Left lung (tissue), 10 donors: ENCODE results near the gene FOXL3. TPM values are rescaled to one million over a fixed set of nuclear protein-coding genes. Genes with fewer than 3 reads are reported as not detected.

Experiments
- ATAC-seq: fragments of 200-7000 bp; cut with Tn5 transposase; one replicate; pipeline ENCODE4 v1.9.1; 2020; ENCODE audit warnings: moderate library complexity
- DNase-seq, 4 donors: peaks; one replicate each; pipeline ENCODE4 v3.0.0-alpha.2; 2013 to 2020
- H3K27ac ChIP-seq, 2 donors: fragments of 200-600 bp; sonication (generic) in 1 of 2; one replicate each; pipeline versions ENCODE4 v1.5.0 to v1.8.0; 2020 to 2021
- H3K27me3 ChIP-seq, 2 donors: fragments of 200-600 bp; sonication (generic) in 1 of 2; one replicate each; pipeline versions ENCODE4 v1.5.0 to v1.8.0; 2020 to 2021
- H3K36me3 ChIP-seq, 2 donors: fragments of 200-600 bp; sonication (generic) in 1 of 2; one replicate each; pipeline versions ENCODE4 v1.5.0 to v1.8.0; 2020 to 2021
- H3K4me1 ChIP-seq, 2 donors: fragments of 200-600 bp; one replicate each; pipeline ENCODE4 v1.8.0; 2021
- H3K4me3 ChIP-seq, 2 donors: fragments of 200-600 bp; sonication (generic) in 1 of 2; one replicate each; pipeline versions ENCODE4 v1.5.0 to v1.8.0; 2020 to 2021; ENCODE audit warnings: mild to moderate bottlenecking in 1 of 2
- H3K9me3 ChIP-seq, 2 donors: fragments of 200-600 bp; sonication (generic) in 1 of 2; one replicate each; pipeline versions ENCODE4 v1.5.0 to v1.8.0; 2020 to 2021
- intact Hi-C, 2 donors: fragments of 100-400 bp; cut with DNase I; formaldehyde crosslinking; loops; one replicate each; pipeline versions ENCODE4 v1.11.2 to v1.14.2; 2022
- polyA plus RNA-seq, 6 donors: library from polyadenylated mRNA; unstranded; fragments of 120-200 nt; gene quantifications; one replicate each; pipeline ENCODE4 v1.2.1, GENCODE V29; 2013; ENCODE audit not compliant: insufficient read length in 6 of 6
- total RNA-seq, 2 donors: library from RNA; stranded (reverse); fragmentation: NEBNext Ultra II Directional; extraction: Animal tissue kit (Norgen Biotek cat#: 25700); gene quantifications; one replicate each; pipeline ENCODE4 v1.2.1, GENCODE V29; 2021
- TF ChIP-seq, protein P1 (sequence below), 2 donors: fragments of 200-600 bp; sonication (generic) in 1 of 2; IDR thresholded peaks; one replicate each; pipeline versions ENCODE4 v1.5.0 to v1.8.0; 2021; ENCODE audit warnings: antibody characterized with exemption in 2 of 2
- donor health status: DM: no; HTN: yes; CAD: no.
- donor health status: DM: no; HTN: no; CAD: no.

FOXL3 gene
- total and polyA plus RNA-seq, 8 donors, result not detected

DNA sequence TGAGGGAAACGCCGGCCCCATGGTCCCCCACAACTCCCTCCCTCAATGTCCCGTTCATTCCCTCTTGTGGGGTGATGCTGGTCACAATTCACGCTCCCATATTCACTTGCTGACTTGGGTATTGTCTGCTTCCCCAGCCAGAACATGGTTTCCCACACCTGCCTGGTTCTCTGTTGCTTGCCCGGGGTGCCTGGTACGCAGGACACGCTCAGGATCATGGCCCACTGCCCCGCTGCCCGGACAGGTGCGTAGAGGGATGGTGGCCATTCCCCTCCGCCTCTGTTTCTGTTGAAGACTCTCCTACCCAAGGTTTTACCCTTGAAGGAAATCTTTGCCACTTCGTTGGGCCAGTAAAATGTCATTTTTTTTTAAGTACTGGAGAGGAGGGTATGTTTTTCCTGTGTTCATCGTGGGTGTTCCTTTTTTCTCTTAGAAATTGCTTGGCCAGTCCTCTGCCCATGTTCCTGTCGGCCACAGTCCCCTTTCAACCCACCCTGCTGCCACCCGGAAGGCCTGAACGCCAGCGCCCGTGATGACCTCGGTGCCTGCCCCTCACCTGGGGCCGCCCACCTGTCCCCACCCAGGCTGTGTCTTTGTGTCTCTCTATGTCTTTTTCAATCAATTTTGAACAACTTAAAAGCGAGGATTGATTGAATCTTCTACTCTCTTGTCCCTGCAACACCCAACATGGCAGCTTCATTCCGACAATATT is 38.2 kb downstream of the FOXL3 start:
- intact Hi-C loops, result loop anchor here in 1 of 2 donors (10.0 kb wide), 1 partner anchor 307 kb away; no protein-coding TSS in a partner anchor
- Histone ChIP-seq H3K4me1 (peaks cover 7 to 12% of the 10 kb centered on the region in 2 donors), H3K9me3 (peaks cover 0 to 3% of the 10 kb centered on the region in 2 donors), H3K4me3 (no peak overlapping the region), H3K27me3 (peaks cover 0 to 14% of the 10 kb centered on the region in 2 donors), H3K27ac (no peak overlapping the region), H3K36me3 (no peaks in the 10 kb centered on the region)
- no peak for ATAC-seq
- peak in 1 of 4 donors; percentile 60 for DNase-seq
- TF ChIP-seq, protein P1, sequence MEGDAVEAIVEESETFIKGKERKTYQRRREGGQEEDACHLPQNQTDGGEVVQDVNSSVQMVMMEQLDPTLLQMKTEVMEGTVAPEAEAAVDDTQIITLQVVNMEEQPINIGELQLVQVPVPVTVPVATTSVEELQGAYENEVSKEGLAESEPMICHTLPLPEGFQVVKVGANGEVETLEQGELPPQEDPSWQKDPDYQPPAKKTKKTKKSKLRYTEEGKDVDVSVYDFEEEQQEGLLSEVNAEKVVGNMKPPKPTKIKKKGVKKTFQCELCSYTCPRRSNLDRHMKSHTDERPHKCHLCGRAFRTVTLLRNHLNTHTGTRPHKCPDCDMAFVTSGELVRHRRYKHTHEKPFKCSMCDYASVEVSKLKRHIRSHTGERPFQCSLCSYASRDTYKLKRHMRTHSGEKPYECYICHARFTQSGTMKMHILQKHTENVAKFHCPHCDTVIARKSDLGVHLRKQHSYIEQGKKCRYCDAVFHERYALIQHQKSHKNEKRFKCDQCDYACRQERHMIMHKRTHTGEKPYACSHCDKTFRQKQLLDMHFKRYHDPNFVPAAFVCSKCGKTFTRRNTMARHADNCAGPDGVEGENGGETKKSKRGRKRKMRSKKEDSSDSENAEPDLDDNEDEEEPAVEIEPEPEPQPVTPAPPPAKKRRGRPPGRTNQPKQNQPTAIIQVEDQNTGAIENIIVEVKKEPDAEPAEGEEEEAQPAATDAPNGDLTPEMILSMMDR (IDR thresholded peaks at IDR 0.05), result no peak

DNA sequence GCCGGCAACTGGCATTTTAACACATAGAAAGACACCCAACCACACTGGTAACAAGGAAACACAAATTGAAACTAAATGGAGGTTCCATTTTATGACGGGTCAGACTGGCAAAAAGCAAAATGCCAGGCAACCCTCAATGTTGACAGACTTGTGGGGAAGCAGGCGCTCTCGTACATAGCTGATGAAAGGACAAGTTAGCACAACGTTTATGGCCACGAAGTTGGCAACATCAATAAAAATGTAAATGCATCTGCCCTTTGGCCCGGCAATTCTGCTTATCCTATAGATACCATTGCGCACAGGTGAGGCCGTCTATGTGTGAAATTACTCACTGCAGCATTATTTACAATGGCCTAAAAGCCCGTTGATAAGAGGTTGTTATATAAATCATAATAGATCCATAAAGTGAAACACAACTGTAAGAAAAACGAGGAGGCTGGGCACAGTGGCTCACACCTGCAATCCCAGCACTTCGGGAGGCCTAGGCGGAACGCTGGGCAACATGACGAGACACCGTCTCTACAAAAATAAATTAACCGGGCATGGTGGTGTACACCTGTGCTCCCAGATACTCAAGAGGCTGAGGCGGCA is 39.8 kb downstream of the FOXL3 start:
- Histone ChIP-seq H3K27ac (no peak overlapping the region), H3K36me3 (no peaks in the 10 kb centered on the region), H3K4me1 (peaks cover 7 to 15% of the 10 kb centered on the region in 2 donors), H3K27me3 (peaks cover 0 to 15% of the 10 kb centered on the region in 2 donors), H3K9me3 (peaks cover 0 to 3% of the 10 kb centered on the region in 2 donors), H3K4me3 (no peak overlapping the region)
- intact Hi-C loops, result loop anchor here in 1 of 2 donors (10.0 kb wide), 1 partner anchor 305 kb away; no protein-coding TSS in a partner anchor
- DNase-seq, result peak in 1 of 4 donors; percentile 38
- TF ChIP-seq, protein P1 (IDR thresholded peaks at IDR 0.05), result no peak
- ATAC-seq, result no peak

DNA sequence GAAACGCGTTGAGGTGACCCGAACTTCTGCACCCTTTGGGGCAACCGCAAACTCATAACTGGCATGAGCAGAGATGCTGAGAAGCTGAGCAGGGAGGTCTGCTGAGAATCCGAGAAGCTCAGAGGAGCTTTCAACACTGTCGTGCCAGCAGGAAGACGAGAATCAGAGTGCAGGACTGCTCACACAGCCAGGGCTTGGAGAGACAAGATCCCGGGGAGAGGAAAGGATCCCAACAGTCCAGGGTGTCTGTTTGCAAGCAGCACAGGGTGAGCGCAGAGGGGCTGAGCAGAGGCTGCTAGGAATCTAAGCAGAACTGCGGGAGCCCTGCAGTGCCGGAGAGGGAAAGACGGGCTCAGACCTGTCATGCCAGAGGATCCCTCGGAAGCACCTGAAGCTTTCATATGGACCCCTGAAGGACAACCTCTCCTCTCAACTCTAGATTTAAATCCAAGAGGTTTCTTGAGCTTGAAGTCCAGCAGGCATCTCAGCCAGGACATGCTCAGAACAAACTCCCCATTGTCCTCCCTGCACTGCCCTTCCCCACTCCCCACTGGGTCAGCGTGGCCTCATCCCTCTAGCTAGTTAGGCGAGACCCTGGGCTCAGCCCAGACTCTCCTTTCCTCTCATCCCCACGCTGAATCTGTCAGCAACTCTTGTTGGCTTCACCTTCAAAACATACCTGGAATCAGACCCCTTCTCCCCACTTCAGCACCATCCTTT is 40.7 kb downstream of the FOXL3 start:
- DNase-seq, result peak in 1 of 4 donors; percentile 48
- ATAC-seq, result no peak
- Histone ChIP-seq H3K4me3 (no peak overlapping the region), H3K27ac (no peak overlapping the region), H3K9me3 (peaks cover 0 to 2% of the 10 kb centered on the region in 2 donors), H3K36me3 (no peaks in the 10 kb centered on the region), H3K4me1 (peaks cover 7 to 15% of the 10 kb centered on the region in 2 donors), H3K27me3 (peaks cover 0 to 15% of the 10 kb centered on the region in 2 donors)
- intact Hi-C loops, result no loop called here
- TF ChIP-seq, protein P1 (IDR thresholded peaks at IDR 0.05), result no peak

DNA sequence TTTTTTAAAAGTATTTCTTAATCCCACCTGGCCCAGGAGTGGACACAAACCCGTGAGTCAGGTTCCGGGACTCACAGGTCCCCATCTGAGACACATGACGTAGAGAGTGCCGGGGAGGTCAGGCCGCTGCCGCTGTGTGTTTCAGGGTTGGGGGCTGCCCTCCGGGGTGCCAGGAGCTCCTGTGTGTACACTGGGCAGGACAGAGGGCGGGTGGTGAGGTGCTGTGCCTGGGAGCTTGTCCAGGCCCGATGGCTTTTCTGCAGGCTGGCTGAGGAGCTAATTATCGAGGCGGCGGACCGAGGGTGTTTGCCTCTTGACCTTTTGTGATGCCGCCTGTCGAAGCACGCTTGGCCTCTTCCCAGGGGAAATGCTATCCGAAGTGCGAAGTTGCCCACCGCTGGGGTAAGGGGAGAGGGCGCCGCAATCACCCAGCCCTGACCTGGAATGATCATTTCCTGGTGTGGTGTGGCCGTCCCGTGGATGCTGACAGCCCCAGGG is 42.1 kb downstream of the FOXL3 start:
- no peak overlapping the region for H3K27ac ChIP-seq
- TF ChIP-seq, protein P1 (IDR thresholded peaks at IDR 0.05), result no peak
- ATAC-seq (peak; percentile 23), DNase-seq (peak in 3 of 4 donors; percentile 34 to 64 (median 48))
- H3K4me3 ChIP-seq, result no peak overlapping the region
- no peaks in the 10 kb centered on the region for H3K36me3 ChIP-seq
- H3K27me3 ChIP-seq, result peaks cover 0 to 15% of the 10 kb centered on the region in 2 donors
- no peaks in the 10 kb centered on the region for H3K9me3 ChIP-seq
- intact Hi-C loops, result no loop called here
- H3K4me1 ChIP-seq, result peaks cover 7 to 15% of the 10 kb centered on the region in 2 donors
